H9 (cell line): ENCODE measurements around the gene DOCK1. TPM values are rescaled to one million over a fixed set of nuclear protein-coding genes. Genes with fewer than 3 reads are reported as not detected.

ENCODE experiments used
- DNase-seq: peaks from one replicate; pipeline ENCODE4 v3.0.0-alpha.2; 2017
- H2AFZ ChIP-seq: one replicate; pipeline ENCODE4 v1.6.1; 2013; ENCODE audit warnings: mild to moderate bottlenecking, low read length, control low read depth, moderate library complexity
- H2AK5ac ChIP-seq: 2 replicates; pipeline ENCODE4 v1.6.1; 2013; ENCODE audit warnings: low read length, control low read depth, mixed read lengths; ENCODE audit not compliant: insufficient read length
- H2BK120ac ChIP-seq: one replicate; pipeline ENCODE4 v1.6.1; 2013; ENCODE audit warnings: low read depth, mild to moderate bottlenecking, low read length, control low read depth, inconsistent platforms; ENCODE audit not compliant: poor library complexity, severe bottlenecking
- H2BK12ac ChIP-seq: 2 replicates; pipeline ENCODE4 v1.6.1; 2013; ENCODE audit warnings: low read length, control low read depth, mixed read lengths, low read depth; ENCODE audit not compliant: insufficient read length
- H2BK15ac ChIP-seq: 2 replicates; pipeline ENCODE4 v1.6.1; 2013; ENCODE audit warnings: low read depth, low read length, control low read depth
- H2BK20ac ChIP-seq: one replicate; pipeline ENCODE4 v1.6.1; 2013; ENCODE audit warnings: low read depth, mild to moderate bottlenecking, low read length, control low read depth, inconsistent platforms; ENCODE audit not compliant: poor library complexity, severe bottlenecking
- H2BK5ac ChIP-seq: 2 replicates; pipeline ENCODE4 v1.6.1; 2013; ENCODE audit warnings: low read length, control low read depth, mixed read lengths; ENCODE audit not compliant: insufficient read length
- H3K14ac ChIP-seq: 2 replicates; pipeline ENCODE4 v1.6.1; 2013; ENCODE audit warnings: low read length, control low read depth; ENCODE audit not compliant: insufficient read depth
- H3K18ac ChIP-seq: 2 replicates; pipeline ENCODE4 v1.6.1; 2013; ENCODE audit warnings: low read depth, mild to moderate bottlenecking, mixed read lengths, low read length, control low read depth; ENCODE audit not compliant: insufficient read length
- H3K23ac ChIP-seq: 2 replicates; pipeline ENCODE4 v1.6.1; 2013; ENCODE audit warnings: low read length, control low read depth, mixed read lengths, low read depth; ENCODE audit not compliant: insufficient read length
- H3K23me2 ChIP-seq: 2 replicates; pipeline ENCODE4 v1.6.1; 2013; ENCODE audit warnings: low read depth, mild to moderate bottlenecking, mixed read lengths, low read length, control low read depth; ENCODE audit not compliant: insufficient read length, poor library complexity, severe bottlenecking
- H3K27ac ChIP-seq: 2 replicates; pipeline ENCODE4 v1.5.1; 2013; ENCODE audit warnings: low read length, control low read depth, mixed read lengths, low read depth; ENCODE audit not compliant: insufficient read length
- H3K27me3 ChIP-seq: 2 replicates; pipeline ENCODE4 v1.6.1; 2013; ENCODE audit warnings: low read length, control low read depth, inconsistent platforms; ENCODE audit not compliant: insufficient read depth
- H3K4ac ChIP-seq: 2 replicates; pipeline ENCODE4 v1.6.1; 2013; ENCODE audit warnings: low read depth, mild to moderate bottlenecking, control low read depth, inconsistent platforms, low read length, moderate library complexity
- H3K4me1 ChIP-seq: 2 replicates; pipeline ENCODE4 v1.6.1; 2013; ENCODE audit warnings: low read length, control low read depth, inconsistent platforms; ENCODE audit not compliant: insufficient read depth
- H3K4me2 ChIP-seq: 2 replicates; pipeline ENCODE4 v1.6.1; 2013; ENCODE audit warnings: low read length, control low read depth, mixed read lengths; ENCODE audit not compliant: insufficient read length, insufficient read depth
- H3K56ac ChIP-seq: 2 replicates; pipeline ENCODE4 v1.6.1; 2013; ENCODE audit warnings: low read depth, mild to moderate bottlenecking, mixed read lengths, low read length, control low read depth; ENCODE audit not compliant: insufficient read length
- H3K79me1 ChIP-seq: 2 replicates; pipeline ENCODE4 v1.6.1; 2013; ENCODE audit warnings: low read depth, mild to moderate bottlenecking, moderate library complexity, low read length, control low read depth, inconsistent platforms; ENCODE audit not compliant: insufficient read depth, poor library complexity, severe bottlenecking
- H3K79me2 ChIP-seq: 2 replicates; pipeline ENCODE4 v1.6.1; 2013; ENCODE audit warnings: low read length, control low read depth, inconsistent platforms; ENCODE audit not compliant: insufficient read depth
- H3K9ac ChIP-seq: 2 replicates; pipeline ENCODE4 v1.6.1; 2013; ENCODE audit warnings: low read length, control low read depth, mixed read lengths; ENCODE audit not compliant: insufficient read length; ENCODE audit errors: extremely low read depth
- H3K9me3 ChIP-seq: one replicate; pipeline ENCODE4 v1.6.1; 2013; ENCODE audit warnings: low read depth, low read length, inconsistent platforms; ENCODE audit not compliant: control insufficient read depth
- H3T11ph ChIP-seq: one replicate; pipeline ENCODE4 v1.6.1; 2013; ENCODE audit warnings: mild to moderate bottlenecking, low read length, control low read depth, inconsistent platforms
- H4K20me1 ChIP-seq: one replicate; pipeline ENCODE4 v1.6.1; 2013; ENCODE audit not compliant: control insufficient read depth, insufficient read length, insufficient read depth
- H4K5ac ChIP-seq: 2 replicates; pipeline ENCODE4 v1.6.1; 2013; ENCODE audit warnings: low read depth, mild to moderate bottlenecking, mixed read lengths, low read length, control low read depth; ENCODE audit not compliant: insufficient read length
- H4K8ac ChIP-seq: replicated peaks from 2 replicates; pipeline ENCODE4 v1.6.1; 2013; ENCODE audit warnings: low read length, control low read depth, mixed read lengths, low read depth; ENCODE audit not compliant: insufficient read length
- H4K91ac ChIP-seq: 2 replicates; pipeline ENCODE4 v1.6.1; 2013; ENCODE audit warnings: low read depth, mild to moderate bottlenecking, moderate library complexity, mixed read lengths, low read length, control low read depth; ENCODE audit not compliant: insufficient read length
- H3K27ac Mint-ChIP-seq, 3 experiments: 2 replicates in 2 of 3; 3 replicates in 1 of 3; pipeline ENCODE4 v1.8.0; 2020 to 2021; ENCODE audit warnings: mixed read lengths in 3 of 3, mild to moderate bottlenecking in 1 of 3, moderate library complexity in 1 of 3
- H3K27me3 Mint-ChIP-seq: 2 replicates; pipeline ENCODE4 v1.8.0; 2021; ENCODE audit warnings: low read depth, mild to moderate bottlenecking, moderate library complexity, mixed read lengths
- H3K36me3 Mint-ChIP-seq, 3 experiments: 2 replicates in 2 of 3; 3 replicates in 1 of 3; pipeline ENCODE4 v1.8.0; 2020 to 2021; ENCODE audit warnings: low read depth in 3 of 3, mixed read lengths in 3 of 3; ENCODE audit not compliant: insufficient read depth in 1 of 3
- H3K4me1 Mint-ChIP-seq, 2 experiments: 2 replicates each; pipeline ENCODE4 v1.8.0; 2020; ENCODE audit warnings: mixed read lengths in 2 of 2
- H3K4me3 Mint-ChIP-seq, 2 experiments: 2 replicates in 1 of 2; 3 replicates in 1 of 2; pipeline ENCODE4 v1.8.0; 2020 to 2021; ENCODE audit warnings: mild to moderate bottlenecking in 2 of 2, mixed read lengths in 2 of 2, moderate library complexity in 1 of 2
- H3K9me3 Mint-ChIP-seq, 2 experiments: 2 replicates in 1 of 2; 3 replicates in 1 of 2; pipeline ENCODE4 v1.8.0; 2020; ENCODE audit warnings: mild to moderate bottlenecking in 2 of 2, mixed read lengths in 2 of 2, moderate library complexity in 1 of 2
- WGBS: extraction: QIAGEN DNeasy Blood & Tissue Kit; methylation state at CpG from one replicate; pipeline ENCODE4 v1.1.7; 2013; ENCODE audit warnings: missing lambda C conversion rate, low lambda C conversion rate, mixed read lengths; ENCODE audit not compliant: insufficient read length; ENCODE audit errors: extremely low coverage; 5-methylcytosine and 5-hydroxymethylcytosine counted together
- total RNA-seq: library from RNA; stranded (reverse); gene quantifications from 2 replicates; pipeline ENCODE4 v1.2.1, GENCODE V29; 2021
- TF ChIP-seq, protein P1 (sequence below): fragments of 200-600 bp; sonication (generic); conservative IDR thresholded peaks from 3 replicates; pipeline ENCODE4 v1.8.0; 2021; ENCODE audit warnings: antibody characterized with exemption, mild to moderate bottlenecking

Gene DOCK1
- total RNA-seq, 1 experiment from 2014 or later: 57.0 TPM

DNA sequence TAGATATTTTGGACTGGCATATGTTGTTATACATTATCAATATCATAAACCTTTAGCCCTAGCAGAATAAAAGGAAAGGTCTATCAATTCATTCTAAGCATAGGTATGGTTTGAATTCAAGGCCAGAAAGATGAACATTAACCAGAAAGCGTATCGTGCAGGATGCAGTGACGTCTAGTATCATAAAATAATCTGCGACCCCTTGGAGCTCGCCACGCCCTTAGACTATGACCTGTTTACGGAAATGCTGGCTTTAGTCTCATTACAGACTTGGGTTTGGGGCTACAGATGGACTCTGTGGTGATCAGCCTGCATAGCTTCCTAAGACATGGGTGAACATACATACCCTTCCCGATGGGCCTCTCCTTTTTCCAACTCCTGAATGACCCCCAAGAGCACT, 269.6 kb downstream of the DOCK1 start:
- DNase-seq: no peak

More for the DNA sequence above, 269.6 kb downstream of the DOCK1 start:
- Histone ChIP-seq H3K18ac (no peak overlapping the region), H3K79me2 (no peaks in the 10 kb centered on the region), H3K14ac (no peak overlapping the region), H3K56ac (no peak overlapping the region), H2BK5ac (no peak overlapping the region), H2BK120ac (no peak overlapping the region), H4K5ac (no peak overlapping the region), H2BK20ac (no peak overlapping the region), H3K4me1 (no peaks in the 10 kb centered on the region), H2BK15ac (no peak overlapping the region), H3K23me2 (no peaks in the 10 kb centered on the region), H3K4me2 (no peak overlapping the region), H4K8ac (no peak overlapping the region), H2AK5ac (no peak overlapping the region), H2BK12ac (no peak overlapping the region), H2AFZ (no peak overlapping the region), H4K91ac (no peak overlapping the region), H3K79me1 (no peaks in the 10 kb centered on the region), H3K9ac (no peak overlapping the region), H3K27ac (no peak overlapping the region), H3K4ac (no peak overlapping the region), H3T11ph (no peak overlapping the region), H4K20me1 (no peaks in the 10 kb centered on the region), H3K23ac (no peak overlapping the region), H3K27me3 (no peaks in the 10 kb centered on the region), H3K9me3 (no peaks in the 10 kb centered on the region)
- WGBS: no CpG with 5 or more reads among the region's 8 CpGs
- no peaks in the 10 kb centered on the region for H3K9me3 Mint-ChIP-seq
- H3K36me3 Mint-ChIP-seq: peaks cover 0 to 2% (median 2%) of the 10 kb centered on the region in 3 experiments; a peak in 2 of 7 replicates
- TF ChIP-seq, protein P1, sequence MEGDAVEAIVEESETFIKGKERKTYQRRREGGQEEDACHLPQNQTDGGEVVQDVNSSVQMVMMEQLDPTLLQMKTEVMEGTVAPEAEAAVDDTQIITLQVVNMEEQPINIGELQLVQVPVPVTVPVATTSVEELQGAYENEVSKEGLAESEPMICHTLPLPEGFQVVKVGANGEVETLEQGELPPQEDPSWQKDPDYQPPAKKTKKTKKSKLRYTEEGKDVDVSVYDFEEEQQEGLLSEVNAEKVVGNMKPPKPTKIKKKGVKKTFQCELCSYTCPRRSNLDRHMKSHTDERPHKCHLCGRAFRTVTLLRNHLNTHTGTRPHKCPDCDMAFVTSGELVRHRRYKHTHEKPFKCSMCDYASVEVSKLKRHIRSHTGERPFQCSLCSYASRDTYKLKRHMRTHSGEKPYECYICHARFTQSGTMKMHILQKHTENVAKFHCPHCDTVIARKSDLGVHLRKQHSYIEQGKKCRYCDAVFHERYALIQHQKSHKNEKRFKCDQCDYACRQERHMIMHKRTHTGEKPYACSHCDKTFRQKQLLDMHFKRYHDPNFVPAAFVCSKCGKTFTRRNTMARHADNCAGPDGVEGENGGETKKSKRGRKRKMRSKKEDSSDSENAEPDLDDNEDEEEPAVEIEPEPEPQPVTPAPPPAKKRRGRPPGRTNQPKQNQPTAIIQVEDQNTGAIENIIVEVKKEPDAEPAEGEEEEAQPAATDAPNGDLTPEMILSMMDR: no peak
- H3K4me1 Mint-ChIP-seq: peaks cover 3 to 8% of the 10 kb centered on the region in 2 experiments; a peak in 3 of 4 replicates
- H3K27ac Mint-ChIP-seq: peak overlapping the region in 1 of 3 experiments; percentile 25; a peak in 1 of 7 replicates
- no peaks in the 10 kb centered on the region for H3K27me3 Mint-ChIP-seq
- no peak overlapping the region for H3K4me3 Mint-ChIP-seq
